Peyer's patch (tissue), 4 donors: ENCODE data around the gene EHD4. TPM values are rescaled to one million over a fixed set of nuclear protein-coding genes. Genes with fewer than 3 reads are reported as not detected.

Source experiments
- DNase-seq, 3 donors: peaks; one replicate each; pipeline ENCODE4 v3.0.0-alpha.2; 2017 to 2019
- H3K27ac ChIP-seq, 4 donors: fragments of 200-600 bp; sonication (generic); one replicate each; pipeline ENCODE4 v1.5.1; 2016 to 2019
- H3K27me3 ChIP-seq, 2 donors: fragments of 200-600 bp; sonication (generic); one replicate each; pipeline ENCODE4 v1.5.1; 2019
- H3K36me3 ChIP-seq, 3 donors: fragments of 200-600 bp; sonication (generic); one replicate each; pipeline ENCODE4 v1.5.1; 2016 to 2019
- H3K4me1 ChIP-seq, 4 donors: fragments of 200-600 bp; sonication (generic); one replicate each; pipeline ENCODE4 v1.5.1; 2016 to 2019
- H3K4me3 ChIP-seq, 4 donors: fragments of 200-600 bp; sonication (generic); 1 replicate in 3 of 4; 2 replicates in 1 of 4; pipeline ENCODE4 v1.5.1; 2016 to 2019; ENCODE audit warnings: mild to moderate bottlenecking in 1 of 4
- H3K9me3 ChIP-seq, 4 donors: fragments of 200-600 bp; sonication (generic); one replicate each; pipeline ENCODE4 v1.5.1; 2016 to 2019; ENCODE audit warnings: mild to moderate bottlenecking in 1 of 4
- CTCF ChIP-seq, 6 experiments: fragments of 450-650 bp in 4 of 6; fragments of 200-600 bp in 2 of 6; sonication (generic) in 1 of 6; IDR thresholded peaks; one replicate each; pipeline ENCODE4 v1.5.1; 2017 to 2019; ENCODE audit warnings: antibody characterized with exemption in 6 of 6, mild to moderate bottlenecking in 3 of 6, moderate library complexity in 1 of 6
- POLR2A ChIP-seq, 2 donors: fragments of 450-650 bp; IDR thresholded peaks; one replicate each; pipeline ENCODE4 v1.5.1; 2017; ENCODE audit warnings: antibody characterized with exemption in 2 of 2, mild to moderate bottlenecking in 2 of 2, moderate library complexity in 2 of 2
- total RNA-seq, 4 donors: library from RNA; depleted of rRNA; stranded (reverse); fragments of >200 nt; gene quantifications; one replicate each; pipeline ENCODE4 v1.1.0, GENCODE V29; 2016

The EHD4 gene
- total RNA-seq, 4 donors from 2014 or later, result 23.1 to 53.9 (median 34.9) TPM

- Histone ChIP-seq H3K27ac (peak overlapping the region; percentile 34 to 71 (median 54)), H3K4me3 (no peak overlapping the region), H3K4me1 (peaks cover 0 to 68% (median 10%) of the 10 kb centered on the region in 4 donors), H3K9me3 (no peaks in the 10 kb centered on the region), H3K36me3 (no peaks in the 10 kb centered on the region), H3K27me3 (no peaks in the 10 kb centered on the region)
- TF ChIP-seq POLR2A (IDR thresholded peaks at IDR 0.05) (no peak), CTCF (IDR thresholded peaks at IDR 0.05) (no peak)
- peak in 2 of 3 donors; percentile 67 to 75 for DNase-seq
These were observed 43.4 kb downstream of the EHD4 start for GRCh38 chr15:41928637-41929620.

- Histone ChIP-seq H3K4me3 (no peak overlapping the region), H3K4me1 (peaks cover 0 to 60% (median 10%) of the 10 kb centered on the region in 4 donors), H3K27me3 (no peaks in the 10 kb centered on the region), H3K9me3 (no peaks in the 10 kb centered on the region), H3K27ac (peak overlapping the region in 3 of 4 donors; percentile 31 to 71 (median 58)), H3K36me3 (no peaks in the 10 kb centered on the region)
- TF ChIP-seq POLR2A (IDR thresholded peaks at IDR 0.05) (no peak), CTCF (IDR thresholded peaks at IDR 0.05) (no peak)
- no peak for DNase-seq
These were observed 44.3 kb downstream of the EHD4 start for GRCh38 chr15:41928100-41928499.

GRCh38 chr15:41927536-41927935, 44.8 kb downstream of the EHD4 start:
- Histone ChIP-seq H3K4me1 (peaks cover 0 to 60% (median 10%) of the 10 kb centered on the region in 4 donors), H3K27me3 (no peaks in the 10 kb centered on the region), H3K9me3 (no peaks in the 10 kb centered on the region), H3K36me3 (no peaks in the 10 kb centered on the region), H3K4me3 (no peak overlapping the region), H3K27ac (peak overlapping the region in 2 of 4 donors; percentile 31 to 71)
- TF ChIP-seq POLR2A (IDR thresholded peaks at IDR 0.05) (no peak), CTCF (IDR thresholded peaks at IDR 0.05) (no peak)
- no peak for DNase-seq

- H3K27ac ChIP-seq, result peak overlapping the region in 3 of 4 donors; percentile 34 to 88 (median 71)
- TF ChIP-seq CTCF (IDR thresholded peaks at IDR 0.05) (no peak), POLR2A (IDR thresholded peaks at IDR 0.05) (no peak)
- DNase-seq, result peak in 1 of 3 donors; percentile 78
- H3K36me3 ChIP-seq, result no peaks in the 10 kb centered on the region
- peaks cover 0 to 66% (median 10%) of the 10 kb centered on the region in 4 donors for H3K4me1 ChIP-seq
- no peak overlapping the region for H3K4me3 ChIP-seq
- H3K27me3 ChIP-seq, result no peaks in the 10 kb centered on the region
- H3K9me3 ChIP-seq, result no peaks in the 10 kb centered on the region
These were observed 45.9 kb downstream of the EHD4 start for GRCh38 chr15:41926185-41927056.

GRCh38 chr15:41925086-41925608, 47.2 kb downstream of the EHD4 start:
- Histone ChIP-seq H3K9me3 (no peaks in the 10 kb centered on the region), H3K27ac (peak overlapping the region in 1 of 4 donors; percentile 71), H3K4me3 (no peak overlapping the region), H3K36me3 (no peaks in the 10 kb centered on the region), H3K27me3 (no peaks in the 10 kb centered on the region), H3K4me1 (peaks cover 0 to 66% (median 10%) of the 10 kb centered on the region in 4 donors)
- no peak for TF ChIP-seq POLR2A (IDR thresholded peaks at IDR 0.05)
- no peak for DNase-seq
